A549 (cell line): ENCODE measurements around the gene CELF2. TPM values are rescaled to one million over a fixed set of nuclear protein-coding genes. Genes with fewer than 3 reads are reported as not detected.

Source experiments
- ATAC-seq, 2 experiments: fragments of 200-7000 bp in 1 of 2; fragments of >200 bp in 1 of 2; cut with Nextera tagmentation in 1 of 2; cut with Tn5 transposase in 1 of 2; 3 replicates each; pipeline versions ENCODE4 v1.8.0 to v1.9.1; 2018 to 2020; ENCODE audit warnings: mild to moderate bottlenecking in 1 of 2, moderate library complexity in 1 of 2
- CTCF ChIA-PET: fragments of 300-600 bp; sonication (Branson Sonifier 250); formaldehyde crosslinking; extraction: SDS; loops from one replicate; lab custom pipeline; 2021; ENCODE audit warnings: antibody characterized with exemption, inconsistent platforms; lab: Yijun Ruan, JAX
- POLR2A ChIA-PET: fragments of 350-600 bp; formaldehyde crosslinking; extraction: SDS; loops from one replicate; lab custom pipeline; 2021; ENCODE audit warnings: antibody characterized with exemption, inconsistent platforms; lab: Yijun Ruan, JAX
- DNase-seq, 2 experiments: peaks; one replicate each; pipeline versions ENCODE4 v3.0.0 to v3.0.0-alpha.2; 2011 to 2016; ENCODE audit warnings: low read depth in 1 of 2, low spot score in 1 of 2
- FAIRE-seq: peaks from 2 replicates; lab custom pipeline; 2011; peaks lifted over from hg19 to GRCh38; lab: Jason Lieb, UNC
- H3K27ac ChIP-seq, 2 experiments: fragments of >200 bp; sonication (Bioruptor Twin); formaldehyde crosslinking; 3 replicates each; pipeline ENCODE4 v1.5.1; 2016 to 2017
- H3K4me1 ChIP-seq: fragments of >200 bp; sonication (Bioruptor Twin); formaldehyde crosslinking; 3 replicates; pipeline ENCODE4 v1.6.1; 2016
- H3K4me2 ChIP-seq: fragments of >200 bp; sonication (Bioruptor Twin); formaldehyde crosslinking; 3 replicates; pipeline ENCODE4 v1.6.1; 2016
- H3K4me3 ChIP-seq: fragments of >200 bp; sonication (Bioruptor Twin); formaldehyde crosslinking; 3 replicates; pipeline ENCODE4 v1.5.1; 2016
- H3K9me3 ChIP-seq: fragments of >200 bp; sonication (Bioruptor Twin); formaldehyde crosslinking; 3 replicates; pipeline ENCODE4 v1.6.1; 2016
- ATOH8 ChIP-seq: fragments of 250-450 bp; sonication (Bioruptor Pico); IDR thresholded peaks from 2 replicates; pipeline ENCODE4 v1.5.0; 2020; ENCODE audit warnings: low read depth, mild to moderate bottlenecking, moderate library complexity
- BHLHE40 ChIP-seq: IDR thresholded peaks from 2 replicates; pipeline ENCODE4 v1.6.1; 2012; ENCODE audit warnings: low read depth, low read length, inconsistent platforms
- CBX8 ChIP-seq: fragments of 200-600 bp; sonication (generic); IDR thresholded peaks from 2 replicates; pipeline ENCODE4 v1.6.1; 2016
- CTCF ChIP-seq: fragments of >200 bp; sonication (Bioruptor Twin); formaldehyde crosslinking; IDR thresholded peaks from 3 replicates; pipeline ENCODE4 v1.5.1; 2016
- EP300 ChIP-seq, 2 experiments: fragments of >200 bp; sonication (Bioruptor Twin); formaldehyde crosslinking; IDR thresholded peaks; 2 replicates in 1 of 2; 3 replicates in 1 of 2; pipeline ENCODE4 v1.6.1; 2016 to 2017
- ESRRA ChIP-seq: fragments of 150-350 bp; IDR thresholded peaks from 2 replicates; pipeline ENCODE4 v1.6.1; 2014; ENCODE audit warnings: mild to moderate bottlenecking, low read length, borderline replicate concordance
- FOSB ChIP-seq: fragments of 250-450 bp; sonication (Bioruptor Pico); IDR thresholded peaks from 2 replicates; pipeline ENCODE4 v1.5.0; 2020; ENCODE audit warnings: mild to moderate bottlenecking, moderate library complexity
- FOXS1 ChIP-seq: fragments of 250-450 bp; sonication (Bioruptor Pico); IDR thresholded peaks from 2 replicates; pipeline ENCODE4 v1.5.0; 2020; ENCODE audit warnings: mild to moderate bottlenecking, moderate library complexity
- HDAC2 ChIP-seq: fragments of 200-600 bp; sonication (generic); IDR thresholded peaks from 2 replicates; pipeline ENCODE4 v1.6.1; 2016
- HEYL ChIP-seq: fragments of 250-450 bp; sonication (Bioruptor Pico); IDR thresholded peaks from 2 replicates; pipeline ENCODE4 v1.8.0; 2021; ENCODE audit warnings: mild to moderate bottlenecking, moderate library complexity
- HOXA7 ChIP-seq: fragments of 250-450 bp; sonication (Bioruptor Pico); IDR thresholded peaks from 2 replicates; pipeline ENCODE4 v1.5.0; 2020; ENCODE audit warnings: mild to moderate bottlenecking, moderate library complexity
- JUNB ChIP-seq: fragments of >200 bp; sonication (Bioruptor Twin); formaldehyde crosslinking; IDR thresholded peaks from 2 replicates; pipeline ENCODE4 v1.6.1; 2016
- KDM1A ChIP-seq: fragments of 200-600 bp; sonication (generic); IDR thresholded peaks from 2 replicates; pipeline ENCODE4 v1.6.1; 2016; ENCODE audit warnings: low read depth, mild to moderate bottlenecking
- KDM5A ChIP-seq: fragments of 200-600 bp; sonication (generic); IDR thresholded peaks from 2 replicates; pipeline ENCODE4 v1.6.1; 2016; ENCODE audit warnings: antibody characterized with exemption, mild to moderate bottlenecking
- NR3C1 ChIP-seq: fragments of >200 bp; sonication (Bioruptor Twin); formaldehyde crosslinking; IDR thresholded peaks from 3 replicates; pipeline ENCODE4 v1.6.1; 2017
- POLR2A ChIP-seq: IDR thresholded peaks from 2 replicates; pipeline ENCODE4 v1.6.1; 2012; ENCODE audit warnings: mild to moderate bottlenecking, low read length
- RCOR1 ChIP-seq: fragments of 150-350 bp; IDR thresholded peaks from 2 replicates; pipeline ENCODE4 v1.6.1; 2014; ENCODE audit warnings: antibody characterized with exemption, low read length, low read depth
- RFX5 ChIP-seq: fragments of 450-650 bp; IDR thresholded peaks from 2 replicates; pipeline ENCODE4 v1.7.1; 2014; ENCODE audit warnings: antibody characterized with exemption, mild to moderate bottlenecking, moderate library complexity
- TP53 ChIP-seq: fragments of 250-450 bp; sonication (Bioruptor Pico); IDR thresholded peaks from 2 replicates; pipeline ENCODE4 v1.5.0; 2021; ENCODE audit warnings: mild to moderate bottlenecking, moderate library complexity
- WGBS: methylation state at CpG from one replicate; pipeline ENCODE4 v1.1.6; 2017; ENCODE audit errors: missing lambda C conversion rate; 5-methylcytosine and 5-hydroxymethylcytosine counted together
- polyA plus RNA-seq, 4 experiments: library from polyadenylated mRNA; depleted of rRNA in 3 of 4; stranded (reverse); fragments of >200 nt; fragmentation: RNase III in 1 of 4; extraction: RNeasy Plus Mini Kit Qiagen cat#74134 plus additional on column Dnase treatment in 1 of 4; gene quantifications; 2 replicates in 3 of 4; 3 replicates in 1 of 4; pipeline ENCODE4 v1.2.3, GENCODE V29; 2011 to 2017
- TF ChIP-seq, protein P1 (sequence below): IDR thresholded peaks from 2 replicates; pipeline ENCODE4 v1.6.1; 2012
- TF ChIP-seq, protein P2 (sequence below): IDR thresholded peaks from 2 replicates; pipeline ENCODE4 v1.6.1; 2012
- TF ChIP-seq, protein P3 (sequence below): fragments of >200 bp; sonication (Bioruptor Twin); formaldehyde crosslinking; IDR thresholded peaks from 2 replicates; pipeline ENCODE4 v1.6.1; 2016
- TF ChIP-seq, protein P4 (sequence below): fragments of 250-450 bp; sonication (Bioruptor Pico); IDR thresholded peaks from 2 replicates; pipeline ENCODE4 v1.5.0; 2021; ENCODE audit warnings: mild to moderate bottlenecking, moderate library complexity, borderline replicate concordance
- TF ChIP-seq, protein P5 (sequence below): fragments of >200 bp; sonication (Bioruptor Twin); formaldehyde crosslinking; IDR thresholded peaks from 3 replicates; pipeline ENCODE4 v1.6.1; 2016

The CELF2 gene
- polyA plus RNA-seq, 2 of the 4 experiments (the other 2 are of a cell fraction) = 0.01 to 0.03 TPM

DNA sequence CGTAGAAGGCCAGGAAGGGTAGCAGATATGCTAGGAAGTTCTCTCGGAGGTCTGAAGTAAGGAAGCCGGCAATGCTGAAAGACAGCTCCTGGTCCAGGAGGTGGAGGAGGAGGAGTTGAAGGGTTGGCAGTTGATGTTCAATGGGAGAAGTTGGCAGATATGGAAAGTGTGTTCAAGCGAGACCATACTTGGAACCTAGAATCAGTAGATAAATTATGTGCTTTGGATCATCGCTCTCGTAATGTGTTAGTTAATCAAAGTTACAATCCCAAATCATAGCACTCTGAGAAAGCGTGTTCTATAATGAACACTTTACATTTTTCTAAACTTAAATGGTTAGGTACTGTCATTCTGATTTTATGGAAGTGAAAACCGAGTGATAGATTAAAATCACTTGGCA, 152.9 kb downstream of the CELF2 start:
- TF ChIP-seq, protein P1, sequence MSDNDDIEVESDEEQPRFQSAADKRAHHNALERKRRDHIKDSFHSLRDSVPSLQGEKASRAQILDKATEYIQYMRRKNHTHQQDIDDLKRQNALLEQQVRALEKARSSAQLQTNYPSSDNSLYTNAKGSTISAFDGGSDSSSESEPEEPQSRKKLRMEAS = no peak
- TF ChIP-seq ATOH8 (CRISPR knock-in tag) = no peak
- TF ChIP-seq EP300 (IDR thresholded peaks at IDR 0.05) = no peak
- H3K4me1 ChIP-seq = no peaks in the 10 kb centered on the region
- H3K27ac ChIP-seq = no peak overlapping the region
- WGBS = 41% methylated on average over 8 of the region's 8 CpGs
- POLR2A ChIA-PET = no interaction called here
- DNase-seq = no peak
- no peak for ATAC-seq
- CTCF ChIA-PET = no interaction called here
- no peak for FAIRE-seq
- no peak overlapping the region for H3K4me2 ChIP-seq
- H3K9me3 ChIP-seq = no peaks in the 10 kb centered on the region
- H3K4me3 ChIP-seq = no peak overlapping the region

DNA sequence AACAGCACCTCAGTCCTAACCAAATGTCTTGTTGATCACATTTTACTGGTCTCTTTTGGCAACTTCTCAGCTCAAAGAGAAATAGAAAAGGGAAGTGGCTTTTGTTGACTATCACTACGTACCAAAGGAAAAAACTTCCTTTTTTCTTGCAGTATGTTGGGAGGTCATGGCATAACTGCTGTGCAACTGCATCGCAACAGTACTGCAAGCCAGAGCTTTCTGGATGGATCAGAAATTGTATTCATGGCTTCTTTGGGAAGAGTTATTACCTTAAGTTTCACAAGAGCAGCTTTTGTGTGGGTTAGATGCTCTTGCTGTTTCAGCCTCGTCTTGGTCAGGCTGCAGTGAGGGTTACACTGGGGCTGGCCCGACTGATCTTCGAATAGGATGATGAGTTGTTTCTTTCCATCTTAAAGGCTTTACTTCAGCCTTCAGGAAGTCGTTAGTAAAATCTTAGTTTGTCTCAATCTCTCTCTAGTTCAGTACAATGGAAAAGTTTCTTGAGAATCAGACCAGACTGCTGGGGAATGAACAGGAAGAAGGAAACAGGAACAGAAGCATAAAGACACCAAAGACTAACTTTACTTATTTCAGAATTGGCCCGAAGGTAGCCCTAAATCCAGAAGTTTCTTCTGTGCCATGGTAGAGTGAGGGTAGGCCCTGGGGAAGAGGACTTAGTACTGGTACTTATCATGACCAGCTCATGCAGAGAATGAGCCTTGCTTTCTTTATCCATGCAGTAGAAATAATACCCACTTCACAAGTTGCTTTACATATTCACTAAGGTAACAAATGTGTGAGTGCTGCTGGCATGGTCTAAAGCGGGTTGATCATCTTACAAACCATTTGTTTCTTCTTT, 153.6 kb downstream of the CELF2 start:
- no peaks in the 10 kb centered on the region for H3K9me3 ChIP-seq
- WGBS = 3% methylated on average over 8 of the region's 8 CpGs
- no peak overlapping the region for H3K4me2 ChIP-seq
- DNase-seq (no peak), ATAC-seq (no peak), FAIRE-seq (no peak)
- H3K4me3 ChIP-seq = no peak overlapping the region
- no peaks in the 10 kb centered on the region for H3K4me1 ChIP-seq
- H3K27ac ChIP-seq = no peak overlapping the region
- POLR2A ChIA-PET = no interaction called here
- TF ChIP-seq EP300 (IDR thresholded peaks at IDR 0.05) (no peak), ESRRA (no peak), JUNB (no peak), RCOR1 (no peak), FOXS1 (CRISPR knock-in tag) (no peak), TP53 (CRISPR knock-in tag) (no peak), ATOH8 (CRISPR knock-in tag) (no peak), HDAC2 (no peak), FOSB (CRISPR knock-in tag) (no peak), NR3C1 (no peak), KDM1A (no peak), RFX5 (no peak), HOXA7 (no peak), BHLHE40 (no peak)
- TF ChIP-seq, protein P2, sequence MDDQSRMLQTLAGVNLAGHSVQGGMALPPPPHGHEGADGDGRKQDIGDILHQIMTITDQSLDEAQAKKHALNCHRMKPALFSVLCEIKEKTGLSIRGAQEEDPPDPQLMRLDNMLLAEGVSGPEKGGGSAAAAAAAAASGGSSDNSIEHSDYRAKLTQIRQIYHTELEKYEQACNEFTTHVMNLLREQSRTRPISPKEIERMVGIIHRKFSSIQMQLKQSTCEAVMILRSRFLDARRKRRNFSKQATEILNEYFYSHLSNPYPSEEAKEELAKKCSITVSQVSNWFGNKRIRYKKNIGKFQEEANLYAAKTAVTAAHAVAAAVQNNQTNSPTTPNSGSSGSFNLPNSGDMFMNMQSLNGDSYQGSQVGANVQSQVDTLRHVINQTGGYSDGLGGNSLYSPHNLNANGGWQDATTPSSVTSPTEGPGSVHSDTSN = no peak
- TF ChIP-seq, protein P3, sequence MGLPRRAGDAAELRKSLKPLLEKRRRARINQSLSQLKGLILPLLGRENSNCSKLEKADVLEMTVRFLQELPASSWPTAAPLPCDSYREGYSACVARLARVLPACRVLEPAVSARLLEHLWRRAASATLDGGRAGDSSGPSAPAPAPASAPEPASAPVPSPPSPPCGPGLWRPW = no peak
- TF ChIP-seq, protein P4, sequence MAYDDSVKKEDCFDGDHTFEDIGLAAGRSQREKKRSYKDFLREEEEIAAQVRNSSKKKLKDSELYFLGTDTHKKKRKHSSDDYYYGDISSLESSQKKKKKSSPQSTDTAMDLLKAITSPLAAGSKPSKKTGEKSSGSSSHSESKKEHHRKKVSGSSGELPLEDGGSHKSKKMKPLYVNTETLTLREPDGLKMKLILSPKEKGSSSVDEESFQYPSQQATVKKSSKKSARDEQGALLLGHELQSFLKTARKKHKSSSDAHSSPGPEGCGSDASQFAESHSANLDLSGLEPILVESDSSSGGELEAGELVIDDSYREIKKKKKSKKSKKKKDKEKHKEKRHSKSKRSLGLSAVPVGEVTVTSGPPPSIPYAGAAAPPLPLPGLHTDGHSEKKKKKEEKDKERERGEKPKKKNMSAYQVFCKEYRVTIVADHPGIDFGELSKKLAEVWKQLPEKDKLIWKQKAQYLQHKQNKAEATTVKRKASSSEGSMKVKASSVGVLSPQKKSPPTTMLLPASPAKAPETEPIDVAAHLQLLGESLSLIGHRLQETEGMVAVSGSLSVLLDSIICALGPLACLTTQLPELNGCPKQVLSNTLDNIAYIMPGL (CRISPR knock-in tag) = no peak
- CTCF ChIA-PET = no interaction called here

DNA sequence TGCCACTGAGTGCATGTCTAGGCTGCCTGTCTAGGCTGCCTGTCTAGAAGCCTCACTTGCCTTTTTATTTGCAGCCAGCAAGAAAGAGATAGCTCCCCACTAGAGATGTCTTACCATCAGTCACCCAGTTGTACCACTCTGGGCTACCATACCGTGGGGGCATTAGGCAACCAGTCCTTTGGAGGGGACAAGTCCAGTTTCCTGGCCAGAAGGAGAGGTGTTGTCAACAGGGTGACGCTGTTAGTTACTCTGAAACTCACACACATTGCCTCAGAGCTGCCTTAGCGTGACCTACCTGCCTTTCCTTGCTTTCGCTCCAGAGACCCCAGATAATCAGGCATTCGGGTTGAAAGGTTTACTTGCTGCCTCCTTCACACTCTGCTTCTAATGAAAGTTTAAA, 155.4 kb downstream of the CELF2 start:
- FAIRE-seq (no peak), DNase-seq (no peak)
- CTCF ChIA-PET = no interaction called here
- POLR2A ChIA-PET = no interaction called here
- WGBS = 10% methylated on average over 5 of the region's 5 CpGs
- TF ChIP-seq, protein P5, sequence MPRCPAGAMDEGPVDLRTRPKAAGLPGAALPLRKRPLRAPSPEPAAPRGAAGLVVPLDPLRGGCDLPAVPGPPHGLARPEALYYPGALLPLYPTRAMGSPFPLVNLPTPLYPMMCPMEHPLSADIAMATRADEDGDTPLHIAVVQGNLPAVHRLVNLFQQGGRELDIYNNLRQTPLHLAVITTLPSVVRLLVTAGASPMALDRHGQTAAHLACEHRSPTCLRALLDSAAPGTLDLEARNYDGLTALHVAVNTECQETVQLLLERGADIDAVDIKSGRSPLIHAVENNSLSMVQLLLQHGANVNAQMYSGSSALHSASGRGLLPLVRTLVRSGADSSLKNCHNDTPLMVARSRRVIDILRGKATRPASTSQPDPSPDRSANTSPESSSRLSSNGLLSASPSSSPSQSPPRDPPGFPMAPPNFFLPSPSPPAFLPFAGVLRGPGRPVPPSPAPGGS = no peak
- TF ChIP-seq HEYL (no peak), CTCF (no peak), CBX8 (no peak), KDM5A (no peak), ESRRA (no peak), RCOR1 (no peak), POLR2A (no peak)
- TF ChIP-seq, protein P4 (CRISPR knock-in tag) = no peak
- TF ChIP-seq, all 56 proteins: peak for 0
- Histone ChIP-seq H3K27ac (no peak overlapping the region), H3K4me3 (no peak overlapping the region), H3K4me1 (no peaks in the 10 kb centered on the region), H3K4me2 (no peak overlapping the region), H3K9me3 (no peaks in the 10 kb centered on the region)
- no peak for ATAC-seq
